ENCODE measurements around the gene PDCD6IP. TPM values are rescaled to one million over a fixed set of nuclear protein-coding genes. Genes with fewer than 3 reads are reported as not detected.

PDCD6IP gene
- 116 and 328 TPM in 2 replicates for total RNA-seq

GRCh38 chr3:33798418-33799201 lies at the start of gene PDCD6IP:
TSS of gene PDCD6IP (plus strand) at chr3:33798630. CDS start at chr3:33798729, 99 bp downstream.

Other genes with a start within 250 kb of the PDCD6IP start
- 39.5 and 82.6 TPM in 2 replicates for gene CLASP2, start 80.4 kb upstream of the PDCD6IP start, total RNA-seq